GM12872 (cell line): Measurements from ENCODE around the gene PITPNC1.

Experiments
- TF ChIP-seq, protein P1 (sequence below): IDR thresholded peaks from 3 replicates; pipeline ENCODE4 v1.5.1; 2011; ENCODE audit warnings: low read depth, mild to moderate bottlenecking, low read length, moderate library complexity; ENCODE audit not compliant: insufficient read depth

Gene PITPNC1

DNA sequence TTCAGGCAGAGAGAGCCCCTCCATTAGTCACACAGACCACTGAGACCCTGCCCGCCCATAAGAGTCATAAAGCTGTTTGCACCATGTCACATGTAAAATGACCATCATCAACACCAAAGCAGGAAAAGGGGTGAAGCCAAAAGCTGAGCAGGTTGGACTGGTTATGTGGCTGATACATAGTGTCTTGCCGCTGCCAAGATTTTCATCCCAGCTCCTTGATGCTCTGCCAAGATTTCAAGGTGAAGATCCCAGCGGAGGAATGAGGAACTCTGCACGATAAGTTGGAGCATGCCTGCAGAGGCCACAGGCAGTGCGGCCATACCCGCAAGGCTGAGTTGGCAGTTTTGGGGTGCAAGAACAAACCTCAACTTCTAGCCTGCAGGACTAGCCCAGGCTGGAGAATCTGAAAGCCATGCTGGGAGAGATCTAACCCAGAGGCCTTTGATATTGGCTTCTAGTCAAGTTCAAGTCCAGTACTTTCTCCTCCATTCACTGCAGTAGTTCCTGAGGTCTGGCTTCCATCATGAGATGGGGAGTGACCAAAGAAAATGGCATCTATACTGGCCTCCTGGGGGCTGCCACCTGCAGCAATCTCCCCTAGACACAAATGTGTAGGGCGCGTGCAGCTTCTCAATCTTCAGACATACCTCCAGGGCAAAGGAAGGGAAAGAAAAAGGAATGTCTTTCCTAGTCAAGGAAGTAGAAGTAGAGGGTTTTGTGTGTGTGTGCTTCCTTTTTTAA lies 261.0 kb downstream of the PITPNC1 start:
- TF ChIP-seq, protein P1, sequence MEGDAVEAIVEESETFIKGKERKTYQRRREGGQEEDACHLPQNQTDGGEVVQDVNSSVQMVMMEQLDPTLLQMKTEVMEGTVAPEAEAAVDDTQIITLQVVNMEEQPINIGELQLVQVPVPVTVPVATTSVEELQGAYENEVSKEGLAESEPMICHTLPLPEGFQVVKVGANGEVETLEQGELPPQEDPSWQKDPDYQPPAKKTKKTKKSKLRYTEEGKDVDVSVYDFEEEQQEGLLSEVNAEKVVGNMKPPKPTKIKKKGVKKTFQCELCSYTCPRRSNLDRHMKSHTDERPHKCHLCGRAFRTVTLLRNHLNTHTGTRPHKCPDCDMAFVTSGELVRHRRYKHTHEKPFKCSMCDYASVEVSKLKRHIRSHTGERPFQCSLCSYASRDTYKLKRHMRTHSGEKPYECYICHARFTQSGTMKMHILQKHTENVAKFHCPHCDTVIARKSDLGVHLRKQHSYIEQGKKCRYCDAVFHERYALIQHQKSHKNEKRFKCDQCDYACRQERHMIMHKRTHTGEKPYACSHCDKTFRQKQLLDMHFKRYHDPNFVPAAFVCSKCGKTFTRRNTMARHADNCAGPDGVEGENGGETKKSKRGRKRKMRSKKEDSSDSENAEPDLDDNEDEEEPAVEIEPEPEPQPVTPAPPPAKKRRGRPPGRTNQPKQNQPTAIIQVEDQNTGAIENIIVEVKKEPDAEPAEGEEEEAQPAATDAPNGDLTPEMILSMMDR = no peak

GRCh38 chr17:67638871-67639270 lies 261.8 kb downstream of the PITPNC1 start:
- TF ChIP-seq, protein P1 = no peak

DNA sequence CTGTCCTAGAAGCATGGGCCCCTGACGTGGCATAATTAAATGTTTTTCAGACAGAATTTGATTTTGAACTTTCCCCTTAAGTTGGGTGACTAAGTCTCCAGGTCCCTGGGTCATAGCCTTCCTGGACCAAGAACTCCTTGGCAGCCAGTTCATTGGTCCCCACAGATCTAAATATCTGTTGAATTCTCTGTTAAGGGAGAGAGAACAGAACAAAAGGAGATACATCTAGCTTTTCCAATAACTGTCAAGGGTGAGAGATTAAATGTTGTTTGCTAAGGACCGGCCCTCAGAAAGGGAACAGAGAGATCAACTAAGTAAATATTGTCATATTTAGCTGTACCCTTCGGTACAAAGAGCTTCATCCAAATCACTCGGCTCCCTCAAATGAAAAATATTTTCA lies 262.5 kb downstream of the PITPNC1 start:
- TF ChIP-seq, protein P1 = no peak

- TF ChIP-seq, protein P1 = no peak
These were observed 262.9 kb downstream of the PITPNC1 start for GRCh38 chr17:67639979-67640378.

GRCh38 chr17:67642488-67642887 lies 265.4 kb downstream of the PITPNC1 start:
- TF ChIP-seq, protein P1 = no peak

DNA sequence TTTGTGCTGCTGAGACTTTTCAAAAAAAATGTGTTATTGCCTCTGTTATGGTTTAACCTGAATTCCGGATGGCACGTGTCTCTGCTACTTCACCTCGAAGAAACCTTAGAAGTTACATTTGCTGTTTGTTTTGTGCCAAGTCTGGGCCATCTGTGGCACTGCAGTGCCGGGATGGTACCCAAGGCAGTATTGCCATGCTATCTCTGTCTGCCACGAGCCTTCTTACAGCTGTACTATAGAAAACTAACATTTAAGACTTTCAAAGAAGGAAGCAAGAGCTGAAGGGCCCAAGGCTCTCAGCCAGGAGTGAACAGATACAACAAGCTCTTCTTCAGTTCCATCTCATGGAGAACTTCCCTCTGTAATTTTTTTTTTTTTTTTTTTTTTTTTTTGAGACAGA lies 267.0 kb downstream of the PITPNC1 start:
- TF ChIP-seq, protein P1 = no peak

DNA sequence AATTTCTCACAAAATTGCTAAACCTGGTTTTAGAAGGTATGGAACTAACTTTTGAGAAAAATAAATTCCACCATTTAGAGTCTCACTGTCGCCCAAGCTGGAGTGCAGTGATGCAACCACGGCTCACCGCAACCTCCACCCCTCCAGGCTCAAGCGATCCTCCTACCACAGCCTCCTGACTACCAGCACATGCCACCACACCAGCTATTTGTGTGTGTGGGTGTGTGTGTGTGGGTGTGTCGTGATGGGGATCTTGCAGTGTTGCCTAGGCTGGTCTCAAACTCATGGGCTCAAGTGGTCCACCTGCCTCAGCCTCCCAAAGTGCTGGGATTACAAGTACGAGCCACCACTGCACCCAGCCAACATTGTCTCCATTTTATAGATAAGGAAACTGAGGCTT lies 269.4 kb downstream of the PITPNC1 start:
- TF ChIP-seq, protein P1 = no peak
